Neural cell (in vitro differentiated cells): ENCODE results near the gene SH3GL1. TPM values are rescaled to one million over a fixed set of nuclear protein-coding genes. Genes with fewer than 3 reads are reported as not detected.

Experiments used
- H2AFZ ChIP-seq: fragments of 200-600, 300-800 bp; sonication (generic), shearing (Covaris generic); 2 replicates; pipeline ENCODE4 v1.6.0; 2014; ENCODE audit warnings: low read depth, mild to moderate bottlenecking, antibody characterized with exemption, low read length, moderate library complexity
- H3F3A ChIP-seq: fragments of 200-600 bp; shearing (Covaris generic); 2 replicates; pipeline ENCODE4 v1.6.1; 2016; ENCODE audit warnings: mild to moderate bottlenecking, moderate library complexity, mixed read lengths, antibody characterized with exemption, low read length; ENCODE audit not compliant: insufficient read depth, poor library complexity, severe bottlenecking
- H3K27ac ChIP-seq: fragments of 200-600, 300-800 bp; sonication (generic), shearing (Covaris generic); 2 replicates; pipeline ENCODE4 v1.5.1; 2014; ENCODE audit warnings: mild to moderate bottlenecking, low read length, moderate library complexity
- H3K27me3 ChIP-seq: fragments of 300-800, 200-600 bp; sonication (generic), shearing (Covaris generic); 2 replicates; pipeline ENCODE4 v1.6.0; 2014; ENCODE audit warnings: mild to moderate bottlenecking, low read depth, low read length, moderate library complexity; ENCODE audit not compliant: insufficient read depth
- H3K36me3 ChIP-seq: fragments of 300-800, 200-600 bp; sonication (generic), shearing (Covaris generic); 2 replicates; pipeline ENCODE4 v1.5.1; 2014; ENCODE audit warnings: mild to moderate bottlenecking, antibody characterized with exemption, low read length, moderate library complexity; ENCODE audit not compliant: insufficient read depth
- H3K4me2 ChIP-seq: fragments of 300-800, 200-600 bp; sonication (generic), shearing (Covaris generic); 2 replicates; pipeline ENCODE4 v1.6.0; 2014; ENCODE audit warnings: mild to moderate bottlenecking, low read length
- H3K4me3 ChIP-seq: fragments of 300-800, 200-600 bp; sonication (generic), shearing (Covaris generic); 2 replicates; pipeline ENCODE4 v1.5.1; 2014; ENCODE audit warnings: mild to moderate bottlenecking, low read length, moderate library complexity
- H3K79me2 ChIP-seq: fragments of 200-600 bp; shearing (Covaris generic); replicated peaks from 2 replicates; pipeline ENCODE4 v1.6.0; 2014; ENCODE audit warnings: mild to moderate bottlenecking, low read length, moderate library complexity; ENCODE audit not compliant: insufficient read depth
- H3K9ac ChIP-seq: fragments of 300-800, 200-600 bp; sonication (generic), shearing (Covaris generic); 2 replicates; pipeline ENCODE4 v1.6.1; 2016; ENCODE audit warnings: mild to moderate bottlenecking, low read length, mixed read lengths
- H3K9me2 ChIP-seq: fragments of 200-600 bp; shearing (Covaris generic); 2 replicates; pipeline ENCODE4 v1.6.1; 2016; ENCODE audit warnings: mild to moderate bottlenecking, low read length, mixed read lengths; ENCODE audit not compliant: insufficient read depth
- H3K9me3 ChIP-seq: fragments of 200-600, 300-800 bp; sonication (generic), shearing (Covaris generic); 2 replicates; pipeline ENCODE4 v1.6.1; 2016; ENCODE audit warnings: mild to moderate bottlenecking, mixed run types, low read length, moderate library complexity, mixed read lengths
- H4K20me1 ChIP-seq: fragments of 200-600 bp; shearing (Covaris generic); 2 replicates; pipeline ENCODE4 v1.6.1; 2016; ENCODE audit warnings: mild to moderate bottlenecking, mixed run types; ENCODE audit not compliant: insufficient read depth
- CTCF ChIP-seq: fragments of 450-650 bp; IDR thresholded peaks from 2 replicates; pipeline ENCODE4 v1.5.1; 2014; ENCODE audit warnings: antibody characterized with exemption, mild to moderate bottlenecking, moderate library complexity; ENCODE audit not compliant: poor library complexity, severe bottlenecking
- EP300 ChIP-seq: fragments of 450-650 bp; conservative IDR thresholded peaks from 2 replicates; pipeline ENCODE4 v1.6.1; 2014; ENCODE audit warnings: antibody characterized with exemption, mild to moderate bottlenecking, moderate library complexity; ENCODE audit not compliant: poor library complexity, severe bottlenecking
- EZH2 ChIP-seq: fragments of 200-600, 300-800 bp; shearing (Covaris generic), sonication (generic); IDR thresholded peaks from 2 replicates; pipeline ENCODE4 v1.6.1; 2014; ENCODE audit warnings: antibody characterized with exemption, low read length, borderline replicate concordance, mild to moderate bottlenecking; ENCODE audit not compliant: insufficient read depth, poor library complexity, severe bottlenecking
- MXI1 ChIP-seq: fragments of 450-650 bp; conservative IDR thresholded peaks from 2 replicates; pipeline ENCODE4 v1.6.1; 2014; ENCODE audit warnings: antibody characterized with exemption, mild to moderate bottlenecking; ENCODE audit not compliant: poor library complexity, severe bottlenecking
- POLR2AphosphoS5 ChIP-seq: IDR thresholded peaks from 2 replicates; pipeline ENCODE4 v1.6.1; 2012
- RAD21 ChIP-seq: fragments of 450-650 bp; conservative IDR thresholded peaks from 2 replicates; pipeline ENCODE4 v1.6.1; 2014; ENCODE audit warnings: antibody characterized with exemption, mild to moderate bottlenecking, moderate library complexity
- REST ChIP-seq: IDR thresholded peaks from 2 replicates; pipeline ENCODE4 v1.6.1; 2012; ENCODE audit warnings: borderline replicate concordance
- SMC3 ChIP-seq: fragments of 450-650 bp; conservative IDR thresholded peaks from 2 replicates; pipeline ENCODE4 v1.6.1; 2014; ENCODE audit warnings: antibody characterized with exemption, mild to moderate bottlenecking, moderate library complexity; ENCODE audit not compliant: poor library complexity
- TAF1 ChIP-seq: IDR thresholded peaks from 2 replicates; pipeline ENCODE4 v1.6.1; 2012; ENCODE audit warnings: low read depth
- polyA plus RNA-seq: library from polyadenylated mRNA; depleted of rRNA; stranded (reverse); fragments of >200 nt; gene quantifications from 2 replicates; pipeline ENCODE4 v1.2.3, GENCODE V29; 2014

Gene SH3GL1
- polyA plus RNA-seq, 1 donor from 2014 or later: 25.2 TPM

GRCh38 chr19:4376671-4376990 is 23.7 kb downstream of the SH3GL1 start:
- TF ChIP-seq EZH2 (no peak), SMC3 (no peak), EP300 (no peak), RAD21 (no peak), TAF1 (no peak), CTCF (no peak), MXI1 (no peak), POLR2AphosphoS5 (no peak), REST (no peak)
- Histone ChIP-seq H3K9ac (no peak overlapping the region), H3K4me2 (no peak overlapping the region)

GRCh38 chr19:4376028-4376670 is 24.2 kb downstream of the SH3GL1 start:
- Histone ChIP-seq H3K27ac (peak overlapping the region; percentile 68), H3K4me3 (peak overlapping the region; percentile 38)

More at GRCh38 chr19:4376671-4376990, 23.7 kb downstream of the SH3GL1 start:
- H3K27ac ChIP-seq: peak overlapping the region; percentile 68
- no peaks in the 10 kb centered on the region for H3K36me3 ChIP-seq
- no peaks in the 10 kb centered on the region for H4K20me1 ChIP-seq
- H3K9me3 ChIP-seq: no peaks in the 10 kb centered on the region
- H3K9me2 ChIP-seq: no peaks in the 10 kb centered on the region
- H3K4me3 ChIP-seq: no peak overlapping the region
- no peak overlapping the region for H2AFZ ChIP-seq
- H3F3A ChIP-seq: no peaks in the 10 kb centered on the region
- no peaks in the 10 kb centered on the region for H3K27me3 ChIP-seq
- no peaks in the 10 kb centered on the region for H3K79me2 ChIP-seq

More at GRCh38 chr19:4376028-4376670, 24.2 kb downstream of the SH3GL1 start:
- H3K9me2 ChIP-seq: no peaks in the 10 kb centered on the region
- TF ChIP-seq MXI1: no peak
- TF ChIP-seq CTCF: peak; percentile 3
- TF ChIP-seq EP300: no peak
- TF ChIP-seq RAD21: peak; percentile 7
- no peak for TF ChIP-seq TAF1
- no peak for TF ChIP-seq REST
- no peak overlapping the region for H3K4me2 ChIP-seq
- H2AFZ ChIP-seq: no peak overlapping the region
- peak overlapping the region; percentile 55 for H3K9ac ChIP-seq
- H3K79me2 ChIP-seq: no peaks in the 10 kb centered on the region
- no peaks in the 10 kb centered on the region for H3K27me3 ChIP-seq
- H3K9me3 ChIP-seq: no peaks in the 10 kb centered on the region
- H3F3A ChIP-seq: no peaks in the 10 kb centered on the region
- no peaks in the 10 kb centered on the region for H4K20me1 ChIP-seq
- H3K36me3 ChIP-seq: no peaks in the 10 kb centered on the region
